Neural cell (in vitro differentiated cells): ENCODE data around the gene PRRT4.

Source experiments
- EZH2 ChIP-seq: fragments of 200-600, 300-800 bp; shearing (Covaris generic), sonication (generic); IDR thresholded peaks from 2 replicates; pipeline ENCODE4 v1.6.1; 2014; ENCODE audit warnings: antibody characterized with exemption, low read length, borderline replicate concordance, mild to moderate bottlenecking; ENCODE audit not compliant: insufficient read depth, poor library complexity, severe bottlenecking
- MXI1 ChIP-seq: fragments of 450-650 bp; conservative IDR thresholded peaks from 2 replicates; pipeline ENCODE4 v1.6.1; 2014; ENCODE audit warnings: antibody characterized with exemption, mild to moderate bottlenecking; ENCODE audit not compliant: poor library complexity, severe bottlenecking
- POLR2AphosphoS5 ChIP-seq: IDR thresholded peaks from 2 replicates; pipeline ENCODE4 v1.6.1; 2012
- SMC3 ChIP-seq: fragments of 450-650 bp; conservative IDR thresholded peaks from 2 replicates; pipeline ENCODE4 v1.6.1; 2014; ENCODE audit warnings: antibody characterized with exemption, mild to moderate bottlenecking, moderate library complexity; ENCODE audit not compliant: poor library complexity
- TAF1 ChIP-seq: IDR thresholded peaks from 2 replicates; pipeline ENCODE4 v1.6.1; 2012; ENCODE audit warnings: low read depth
- TF ChIP-seq, protein P1 (sequence below): fragments of 450-650 bp; IDR thresholded peaks from 2 replicates; pipeline ENCODE4 v1.5.1; 2014; ENCODE audit warnings: antibody characterized with exemption, mild to moderate bottlenecking, moderate library complexity; ENCODE audit not compliant: poor library complexity, severe bottlenecking
- TF ChIP-seq, protein P2 (sequence below): IDR thresholded peaks from 2 replicates; pipeline ENCODE4 v1.6.1; 2012; ENCODE audit warnings: borderline replicate concordance

GRCh38 chr7:128349466-128349825, 12.0 kb downstream of the PRRT4 start:
- TF ChIP-seq, protein P1, sequence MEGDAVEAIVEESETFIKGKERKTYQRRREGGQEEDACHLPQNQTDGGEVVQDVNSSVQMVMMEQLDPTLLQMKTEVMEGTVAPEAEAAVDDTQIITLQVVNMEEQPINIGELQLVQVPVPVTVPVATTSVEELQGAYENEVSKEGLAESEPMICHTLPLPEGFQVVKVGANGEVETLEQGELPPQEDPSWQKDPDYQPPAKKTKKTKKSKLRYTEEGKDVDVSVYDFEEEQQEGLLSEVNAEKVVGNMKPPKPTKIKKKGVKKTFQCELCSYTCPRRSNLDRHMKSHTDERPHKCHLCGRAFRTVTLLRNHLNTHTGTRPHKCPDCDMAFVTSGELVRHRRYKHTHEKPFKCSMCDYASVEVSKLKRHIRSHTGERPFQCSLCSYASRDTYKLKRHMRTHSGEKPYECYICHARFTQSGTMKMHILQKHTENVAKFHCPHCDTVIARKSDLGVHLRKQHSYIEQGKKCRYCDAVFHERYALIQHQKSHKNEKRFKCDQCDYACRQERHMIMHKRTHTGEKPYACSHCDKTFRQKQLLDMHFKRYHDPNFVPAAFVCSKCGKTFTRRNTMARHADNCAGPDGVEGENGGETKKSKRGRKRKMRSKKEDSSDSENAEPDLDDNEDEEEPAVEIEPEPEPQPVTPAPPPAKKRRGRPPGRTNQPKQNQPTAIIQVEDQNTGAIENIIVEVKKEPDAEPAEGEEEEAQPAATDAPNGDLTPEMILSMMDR, result no peak
- TF ChIP-seq EZH2 (no peak), POLR2AphosphoS5 (no peak), TAF1 (no peak), MXI1 (no peak), SMC3 (no peak)
- TF ChIP-seq, protein P2, sequence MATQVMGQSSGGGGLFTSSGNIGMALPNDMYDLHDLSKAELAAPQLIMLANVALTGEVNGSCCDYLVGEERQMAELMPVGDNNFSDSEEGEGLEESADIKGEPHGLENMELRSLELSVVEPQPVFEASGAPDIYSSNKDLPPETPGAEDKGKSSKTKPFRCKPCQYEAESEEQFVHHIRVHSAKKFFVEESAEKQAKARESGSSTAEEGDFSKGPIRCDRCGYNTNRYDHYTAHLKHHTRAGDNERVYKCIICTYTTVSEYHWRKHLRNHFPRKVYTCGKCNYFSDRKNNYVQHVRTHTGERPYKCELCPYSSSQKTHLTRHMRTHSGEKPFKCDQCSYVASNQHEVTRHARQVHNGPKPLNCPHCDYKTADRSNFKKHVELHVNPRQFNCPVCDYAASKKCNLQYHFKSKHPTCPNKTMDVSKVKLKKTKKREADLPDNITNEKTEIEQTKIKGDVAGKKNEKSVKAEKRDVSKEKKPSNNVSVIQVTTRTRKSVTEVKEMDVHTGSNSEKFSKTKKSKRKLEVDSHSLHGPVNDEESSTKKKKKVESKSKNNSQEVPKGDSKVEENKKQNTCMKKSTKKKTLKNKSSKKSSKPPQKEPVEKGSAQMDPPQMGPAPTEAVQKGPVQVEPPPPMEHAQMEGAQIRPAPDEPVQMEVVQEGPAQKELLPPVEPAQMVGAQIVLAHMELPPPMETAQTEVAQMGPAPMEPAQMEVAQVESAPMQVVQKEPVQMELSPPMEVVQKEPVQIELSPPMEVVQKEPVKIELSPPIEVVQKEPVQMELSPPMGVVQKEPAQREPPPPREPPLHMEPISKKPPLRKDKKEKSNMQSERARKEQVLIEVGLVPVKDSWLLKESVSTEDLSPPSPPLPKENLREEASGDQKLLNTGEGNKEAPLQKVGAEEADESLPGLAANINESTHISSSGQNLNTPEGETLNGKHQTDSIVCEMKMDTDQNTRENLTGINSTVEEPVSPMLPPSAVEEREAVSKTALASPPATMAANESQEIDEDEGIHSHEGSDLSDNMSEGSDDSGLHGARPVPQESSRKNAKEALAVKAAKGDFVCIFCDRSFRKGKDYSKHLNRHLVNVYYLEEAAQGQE, result no peak
